Erythroblast (primary cell): Measurements from ENCODE around the gene ECE1.

Source experiments
- GATA1 ChIP-seq: IDR thresholded peaks from 2 replicates; pipeline ENCODE4 v1.6.1; 2011; ENCODE audit warnings: low read depth, mild to moderate bottlenecking, control low read depth, low read length, moderate library complexity
- POLR2A ChIP-seq: IDR thresholded peaks from 2 replicates; pipeline ENCODE4 v1.6.1; 2011; ENCODE audit warnings: mild to moderate bottlenecking, low read length

DNA sequence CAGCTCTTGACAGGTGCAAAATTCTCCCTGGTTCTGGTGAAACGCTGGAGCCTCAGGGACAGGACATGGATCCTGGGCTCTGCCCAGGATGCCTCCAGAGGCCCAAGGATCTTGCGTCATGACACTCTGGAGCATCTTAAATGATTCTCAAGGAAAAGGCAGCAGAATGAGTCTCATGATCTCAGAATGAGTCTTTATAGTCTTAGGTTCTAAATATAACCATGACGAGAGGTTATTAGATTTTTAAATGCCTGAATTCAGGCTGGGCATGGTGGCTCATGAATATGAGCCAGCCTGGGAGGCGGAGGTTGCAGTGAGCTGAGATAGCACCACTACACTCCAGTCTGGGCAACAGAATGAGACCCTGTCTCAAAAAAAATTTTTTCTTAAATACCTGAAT lies 55.5 kb downstream of the ECE1 start:
- TF ChIP-seq POLR2A (no peak), GATA1 (no peak)
